Liver (tissue), 9 donors: Measurements from ENCODE around the gene ADAMTS4. TPM values are rescaled to one million over a fixed set of nuclear protein-coding genes. Genes with fewer than 3 reads are reported as not detected.

Experiments used
- DNase-seq: peaks from one replicate; pipeline ENCODE4 v3.0.0-alpha.2; 2017; ENCODE audit warnings: low spot score
- H3K27ac ChIP-seq, 2 donors: one replicate each; pipeline ENCODE4 v1.7.0; 2013; ENCODE audit warnings: inconsistent platforms in 2 of 2, low read length in 2 of 2, control low read depth in 1 of 2, low read depth in 1 of 2, mild to moderate bottlenecking in 1 of 2
- H3K27me3 ChIP-seq, 4 donors: one replicate each; pipeline versions ENCODE4 v1.6.1 to v1.7.0; 2013; ENCODE audit warnings: low read length in 3 of 4, inconsistent platforms in 1 of 4, mild to moderate bottlenecking in 1 of 4, moderate library complexity in 1 of 4; ENCODE audit not compliant: control insufficient read depth in 4 of 4, insufficient read depth in 4 of 4
- H3K36me3 ChIP-seq, 4 donors: one replicate each; pipeline versions ENCODE4 v1.6.1 to v1.7.0; 2013; ENCODE audit warnings: low read length in 3 of 4, mild to moderate bottlenecking in 3 of 4, low read depth in 1 of 4, moderate library complexity in 1 of 4; ENCODE audit not compliant: control insufficient read depth in 4 of 4, insufficient read depth in 3 of 4
- H3K4me1 ChIP-seq, 4 donors: one replicate each; pipeline versions ENCODE4 v1.6.1 to v1.7.0; 2013; ENCODE audit warnings: low read length in 3 of 4, mild to moderate bottlenecking in 3 of 4, moderate library complexity in 1 of 4; ENCODE audit not compliant: control insufficient read depth in 4 of 4, insufficient read depth in 4 of 4
- H3K4me3 ChIP-seq, 3 donors: one replicate each; pipeline versions ENCODE4 v1.6.1 to v1.7.0; 2013; ENCODE audit warnings: low read length in 3 of 3, control low read depth in 1 of 3, low read depth in 1 of 3, mild to moderate bottlenecking in 1 of 3
- H3K9ac ChIP-seq, 2 donors: one replicate each; pipeline ENCODE4 v1.7.0; 2013; ENCODE audit warnings: low read length in 2 of 2, mild to moderate bottlenecking in 2 of 2, moderate library complexity in 2 of 2, control low read depth in 1 of 2, low read depth in 1 of 2
- H3K9me3 ChIP-seq, 4 donors: one replicate each; pipeline versions ENCODE4 v1.6.1 to v1.7.0; 2013; ENCODE audit warnings: low read length in 3 of 4; ENCODE audit not compliant: control insufficient read depth in 4 of 4
- FOXA1 ChIP-seq: IDR thresholded peaks from 2 replicates; pipeline ENCODE4 v1.6.1; 2016; ENCODE audit warnings: antibody characterized with exemption
- FOXA2 ChIP-seq: IDR thresholded peaks from 2 replicates; pipeline ENCODE4 v1.6.1; 2016; ENCODE audit warnings: antibody characterized with exemption
- GABPA ChIP-seq, 2 donors: IDR thresholded peaks in 1 of 2; conservative IDR thresholded peaks in 1 of 2; 2 replicates each; pipeline ENCODE4 v1.6.1; 2016; ENCODE audit warnings: antibody characterized with exemption in 2 of 2, mild to moderate bottlenecking in 1 of 2, moderate library complexity in 1 of 2
- HNF4A ChIP-seq, 2 donors: conservative IDR thresholded peaks; 2 replicates each; pipeline ENCODE4 v1.6.1; 2016; ENCODE audit warnings: antibody characterized with exemption in 2 of 2, mild to moderate bottlenecking in 2 of 2
- JUND ChIP-seq, 2 donors: IDR thresholded peaks; 2 replicates each; pipeline ENCODE4 v1.6.1; 2016; ENCODE audit warnings: antibody characterized with exemption in 2 of 2
- NR2F2 ChIP-seq: IDR thresholded peaks from 2 replicates; pipeline ENCODE4 v1.6.1; 2016; ENCODE audit warnings: antibody characterized with exemption
- RAD21 ChIP-seq, 2 donors: IDR thresholded peaks; 2 replicates each; pipeline ENCODE4 v1.6.1; 2016; ENCODE audit warnings: antibody characterized with exemption in 2 of 2, mild to moderate bottlenecking in 2 of 2
- REST ChIP-seq: IDR thresholded peaks from 2 replicates; pipeline ENCODE4 v1.6.1; 2016; ENCODE audit warnings: antibody characterized with exemption, mild to moderate bottlenecking
- RXRA ChIP-seq, 2 donors: IDR thresholded peaks; 2 replicates each; pipeline ENCODE4 v1.6.1; 2017 to 2018; ENCODE audit warnings: antibody characterized with exemption in 2 of 2, mild to moderate bottlenecking in 1 of 2
- SP1 ChIP-seq: IDR thresholded peaks from 2 replicates; pipeline ENCODE4 v1.6.1; 2018; ENCODE audit warnings: antibody characterized with exemption, mild to moderate bottlenecking
- TAF1 ChIP-seq: conservative IDR thresholded peaks from 2 replicates; pipeline ENCODE4 v1.6.1; 2016; ENCODE audit warnings: antibody characterized with exemption, mild to moderate bottlenecking
- YY1 ChIP-seq: IDR thresholded peaks from 2 replicates; pipeline ENCODE4 v1.6.1; 2016; ENCODE audit warnings: antibody characterized with exemption, mild to moderate bottlenecking
- WGBS: extraction: QIAGEN DNeasy Blood & Tissue Kit; methylation state at CpG from one replicate; pipeline ENCODE4 v1.1.7; 2013; 5-methylcytosine and 5-hydroxymethylcytosine counted together
- polyA plus RNA-seq, 2 donors: library from polyadenylated mRNA; stranded (reverse) in 1 of 2; unstranded in 1 of 2; fragments of 200-250 nt in 1 of 2; fragments of >200 nt in 1 of 2; fragmentation: Nextera tagmentation in 1 of 2; extraction: Ambion mirVana in 1 of 2; gene quantifications; one replicate each; pipeline versions ENCODE4 v1.2.1 to v1.2.3, GENCODE V29; 2013 to 2015
- total RNA-seq, 2 donors: library from RNA; depleted of rRNA; stranded (reverse); fragments of >200 nt; gene quantifications; one replicate each; pipeline ENCODE4 v1.2.3, GENCODE V29; 2014
- TF ChIP-seq, protein P1 (sequence below): IDR thresholded peaks from 2 replicates; pipeline ENCODE4 v1.6.1; 2016; ENCODE audit warnings: antibody characterized with exemption
- TF ChIP-seq, protein P2 (sequence below): fragments of 150-350 bp; IDR thresholded peaks from 2 replicates; pipeline ENCODE4 v1.5.1; 2017; ENCODE audit warnings: improper control_type of control experiment, low read depth, low read length; ENCODE audit not compliant: missing input control
- donor health status: healthy.
- donor health status: healthy.
- donor health status: healthy.
- donor health status: healthy.
- donor health status: healthy.

The ADAMTS4 gene
- total and polyA plus RNA-seq, 4 donors = 0.21 to 2.2 (median 0.38) TPM

- no peak for TF ChIP-seq SP1
- TF ChIP-seq YY1 = peak; percentile 51
- Histone ChIP-seq H3K4me1 (peaks cover 9 to 43% (median 26%) of the 10 kb centered on the region in 4 donors), H3K9me3 (no peaks in the 10 kb centered on the region), H3K36me3 (peaks cover 10 to 35% (median 33%) of the 10 kb centered on the region in 4 donors), H3K27me3 (no peaks in the 10 kb centered on the region), H3K27ac (peak within 1 kb of the TSS; percentile 9 to 100), H3K4me3 (no peak within 1 kb of the TSS), H3K9ac (peak within 1 kb of the TSS in 1 of 2 donors; percentile 36)
- DNase-seq = no peak
- WGBS = 83% methylated on average over 10 of the region's 10 CpGs
Measured at GRCh38 chr1:161215076-161215475, 16.2 kb upstream of the ADAMTS4 start, which contains the start of gene FCER1G. Gene FCER1G, plus strand, starts transcription at chr1:161215295. Its CDS starts 27 bp downstream, at chr1:161215322.

DNA sequence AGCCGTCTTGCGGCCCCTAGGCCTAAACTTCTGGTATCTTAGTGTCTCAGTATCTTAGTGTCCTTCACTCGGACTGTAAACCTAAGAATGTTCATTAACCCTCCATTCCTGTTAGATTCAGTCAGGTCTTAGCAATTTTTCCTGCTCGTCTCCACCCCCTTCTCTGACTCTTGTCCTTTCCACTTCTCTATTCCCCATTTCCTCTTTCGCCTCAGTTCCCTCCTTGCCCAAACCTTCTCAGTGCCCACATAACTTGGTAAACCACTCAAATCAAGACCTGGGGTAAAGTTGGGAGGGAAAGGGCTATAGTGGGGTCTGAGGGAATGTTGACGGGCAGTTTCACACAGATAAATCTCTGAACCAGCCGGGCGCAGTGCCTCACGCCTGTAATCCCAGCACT, 15.5 kb upstream of the ADAMTS4 start:
- Histone ChIP-seq H3K27ac (peak overlapping the region; percentile 9 to 100), H3K27me3 (no peaks in the 10 kb centered on the region), H3K9ac (no peak overlapping the region), H3K36me3 (peaks cover 11 to 37% (median 36%) of the 10 kb centered on the region in 4 donors), H3K9me3 (no peaks in the 10 kb centered on the region), H3K4me3 (no peak overlapping the region), H3K4me1 (peaks cover 9 to 42% (median 29%) of the 10 kb centered on the region in 4 donors)
- DNase-seq = no peak
- no peak for TF ChIP-seq YY1
- TF ChIP-seq JUND (IDR thresholded peaks at IDR 0.05) = no peak
- no peak for TF ChIP-seq FOXA2
- TF ChIP-seq REST = no peak
- TF ChIP-seq, protein P1, sequence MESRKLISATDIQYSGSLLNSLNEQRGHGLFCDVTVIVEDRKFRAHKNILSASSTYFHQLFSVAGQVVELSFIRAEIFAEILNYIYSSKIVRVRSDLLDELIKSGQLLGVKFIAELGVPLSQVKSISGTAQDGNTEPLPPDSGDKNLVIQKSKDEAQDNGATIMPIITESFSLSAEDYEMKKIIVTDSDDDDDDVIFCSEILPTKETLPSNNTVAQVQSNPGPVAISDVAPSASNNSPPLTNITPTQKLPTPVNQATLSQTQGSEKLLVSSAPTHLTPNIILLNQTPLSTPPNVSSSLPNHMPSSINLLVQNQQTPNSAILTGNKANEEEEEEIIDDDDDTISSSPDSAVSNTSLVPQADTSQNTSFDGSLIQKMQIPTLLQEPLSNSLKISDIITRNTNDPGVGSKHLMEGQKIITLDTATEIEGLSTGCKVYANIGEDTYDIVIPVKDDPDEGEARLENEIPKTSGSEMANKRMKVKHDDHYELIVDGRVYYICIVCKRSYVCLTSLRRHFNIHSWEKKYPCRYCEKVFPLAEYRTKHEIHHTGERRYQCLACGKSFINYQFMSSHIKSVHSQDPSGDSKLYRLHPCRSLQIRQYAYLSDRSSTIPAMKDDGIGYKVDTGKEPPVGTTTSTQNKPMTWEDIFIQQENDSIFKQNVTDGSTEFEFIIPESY = no peak
- no peak for TF ChIP-seq NR2F2
- TF ChIP-seq SP1 = no peak
- TF ChIP-seq RXRA (IDR thresholded peaks at IDR 0.05) = no peak
- WGBS = 91% methylated on average over 9 of the region's 9 CpGs

- Histone ChIP-seq H3K4me1 (peaks cover 0 to 15% (median 11%) of the 10 kb centered on the region in 4 donors), H3K9ac (peak overlapping the region; percentile 24 to 51), H3K9me3 (no peaks in the 10 kb centered on the region), H3K27ac (peak overlapping the region; percentile 35 to 52), H3K36me3 (peaks cover 16 to 65% (median 56%) of the 10 kb centered on the region in 4 donors), H3K27me3 (no peaks in the 10 kb centered on the region), H3K4me3 (no peak overlapping the region)
- no peak for TF ChIP-seq FOXA1
- peak; percentile 11 to 19 for TF ChIP-seq HNF4A (conservative IDR thresholded peaks at IDR 0.05)
- TF ChIP-seq SP1 = peak; percentile 25
- peak; percentile 17 to 58 for TF ChIP-seq GABPA (IDR thresholded peaks at IDR 0.05 in 1 of 2, conservative IDR thresholded peaks at IDR 0.05 in 1 of 2)
- TF ChIP-seq, protein P2, sequence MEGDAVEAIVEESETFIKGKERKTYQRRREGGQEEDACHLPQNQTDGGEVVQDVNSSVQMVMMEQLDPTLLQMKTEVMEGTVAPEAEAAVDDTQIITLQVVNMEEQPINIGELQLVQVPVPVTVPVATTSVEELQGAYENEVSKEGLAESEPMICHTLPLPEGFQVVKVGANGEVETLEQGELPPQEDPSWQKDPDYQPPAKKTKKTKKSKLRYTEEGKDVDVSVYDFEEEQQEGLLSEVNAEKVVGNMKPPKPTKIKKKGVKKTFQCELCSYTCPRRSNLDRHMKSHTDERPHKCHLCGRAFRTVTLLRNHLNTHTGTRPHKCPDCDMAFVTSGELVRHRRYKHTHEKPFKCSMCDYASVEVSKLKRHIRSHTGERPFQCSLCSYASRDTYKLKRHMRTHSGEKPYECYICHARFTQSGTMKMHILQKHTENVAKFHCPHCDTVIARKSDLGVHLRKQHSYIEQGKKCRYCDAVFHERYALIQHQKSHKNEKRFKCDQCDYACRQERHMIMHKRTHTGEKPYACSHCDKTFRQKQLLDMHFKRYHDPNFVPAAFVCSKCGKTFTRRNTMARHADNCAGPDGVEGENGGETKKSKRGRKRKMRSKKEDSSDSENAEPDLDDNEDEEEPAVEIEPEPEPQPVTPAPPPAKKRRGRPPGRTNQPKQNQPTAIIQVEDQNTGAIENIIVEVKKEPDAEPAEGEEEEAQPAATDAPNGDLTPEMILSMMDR = peak; percentile 98
- TF ChIP-seq RAD21 (IDR thresholded peaks at IDR 0.05) = peak; percentile 98
- TF ChIP-seq TAF1 = no peak
- peak; percentile 42 for TF ChIP-seq YY1
- no peak for TF ChIP-seq FOXA2
- peak; percentile 15 to 32 for TF ChIP-seq RXRA (IDR thresholded peaks at IDR 0.05)
- peak; percentile 79 for DNase-seq
- 19% methylated on average over 11 of the region's 11 CpGs for WGBS
Measured at GRCh38 chr1:161209790-161210409, 11.0 kb upstream of the ADAMTS4 start.
